ENCODE data around the gene ITGA7.

GRCh38 chr12:55732288-55732687 lies 24.6 kb upstream of the ITGA7 start:
- no peak for TF ChIP-seq CTCF (IDR thresholded peaks at IDR 0.05)
- no peak for TF ChIP-seq POLR2A (IDR thresholded peaks at IDR 0.05)
